GM18519 (cell line): ENCODE measurements around the gene LAMA5.

ENCODE experiments used
- ATAC-seq: cut with Tn5 transposase; IDR thresholded peaks from one replicate; pipeline ENCODE4 v1.9.1; 2021; ENCODE audit warnings: mild to moderate bottlenecking, moderate library complexity; ENCODE audit not compliant: unreplicated experiment, low FRiP score

LAMA5 gene

GRCh38 chr20:62367136-62367632 is at the start of gene LAMA5:
Gene LAMA5, minus strand, starts transcription at chr20:62367312. Its CDS starts 67 bp downstream, at chr20:62367245.
- no peak for ATAC-seq

- no peak for ATAC-seq
Observed at GRCh38 chr20:62415354-62416111, 48.4 kb upstream of the LAMA5 start.

- no peak for ATAC-seq
Observed at GRCh38 chr20:62413896-62414481, 46.9 kb upstream of the LAMA5 start.

GRCh38 chr20:62413025-62413570 is 46.0 kb upstream of the LAMA5 start:
- no peak for ATAC-seq

GRCh38 chr20:62412194-62413024 is 45.3 kb upstream of the LAMA5 start:
- ATAC-seq = no peak

GRCh38 chr20:62411479-62412193 is 44.5 kb upstream of the LAMA5 start:
- ATAC-seq = no peak

GRCh38 chr20:62410746-62411478 is 43.8 kb upstream of the LAMA5 start:
- ATAC-seq = no peak

GRCh38 chr20:62409931-62410745 is 43.0 kb upstream of the LAMA5 start:
- no peak for ATAC-seq

- ATAC-seq = no peak
Observed at GRCh38 chr20:62409086-62409853, 42.2 kb upstream of the LAMA5 start.

GRCh38 chr20:62408640-62409039 is 41.5 kb upstream of the LAMA5 start:
- no peak for ATAC-seq

GRCh38 chr20:62408055-62408454 is 40.9 kb upstream of the LAMA5 start:
- ATAC-seq = no peak

GRCh38 chr20:62407221-62407992 is 40.3 kb upstream of the LAMA5 start, which contains the start of gene CABLES2:
Gene CABLES2, minus strand, starts transcription at chr20:62407285. Its CDS starts 9 bp downstream, at chr20:62407276.
- peak; percentile 76 for ATAC-seq

GRCh38 chr20:62406635-62407176 is 39.6 kb upstream of the LAMA5 start:
- ATAC-seq = no peak

GRCh38 chr20:62405981-62406513 is 38.9 kb upstream of the LAMA5 start:
- no peak for ATAC-seq

GRCh38 chr20:62405108-62405980 is 38.2 kb upstream of the LAMA5 start:
- no peak for ATAC-seq

- no peak for ATAC-seq
Observed at GRCh38 chr20:62404761-62405107, 37.6 kb upstream of the LAMA5 start.
